GM12891 (cell line): ENCODE results near the gene MLYCD.

ENCODE experiments used
- POLR2A ChIP-seq: IDR thresholded peaks from 2 replicates; pipeline ENCODE4 v1.6.1; 2011; ENCODE audit warnings: low read depth, low read length, control low read depth
- POLR2AphosphoS5 ChIP-seq: IDR thresholded peaks from 2 replicates; pipeline ENCODE4 v1.6.1; 2011; ENCODE audit warnings: low read depth, low read length, control low read depth

DNA sequence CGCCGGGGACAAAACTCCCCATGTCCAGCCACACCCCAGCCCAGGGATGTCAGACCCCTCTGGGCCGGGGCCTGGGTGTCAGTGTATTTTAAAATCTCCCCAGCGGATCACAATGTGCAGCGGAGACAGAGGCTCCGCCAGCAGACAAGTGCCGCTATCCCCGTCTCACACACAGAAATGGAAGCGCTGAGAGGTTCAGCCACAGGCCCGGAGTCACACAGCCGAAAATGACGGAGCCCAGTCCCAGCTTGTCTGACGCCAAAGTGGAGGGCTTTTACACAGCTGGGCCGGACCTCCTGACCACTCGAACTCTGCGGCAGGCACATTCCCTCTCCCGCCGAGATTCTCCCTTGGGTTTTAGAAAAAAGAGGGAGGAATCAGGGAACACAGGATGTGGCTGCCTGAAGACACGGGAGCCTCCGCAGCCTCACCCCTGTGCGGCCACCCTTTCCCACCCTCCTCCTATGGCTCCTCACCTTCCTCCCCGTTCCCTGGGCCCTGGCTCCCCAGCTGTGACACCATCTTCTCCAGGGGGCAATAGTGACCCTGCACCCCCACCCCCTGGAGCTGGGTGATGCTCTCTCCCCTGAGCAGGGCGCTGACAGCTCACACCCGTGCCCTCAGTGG is 47.4 kb downstream of the MLYCD start:
- TF ChIP-seq POLR2AphosphoS5 (no peak), POLR2A (no peak)
